ENCODE measurements around the gene TINAGL1. TPM values are rescaled to one million over a fixed set of nuclear protein-coding genes. Genes with fewer than 3 reads are reported as not detected.
"Not testable (repeated sequence)": the region's sequence is repeated elsewhere in the genome, so short reads cannot be mapped to it uniquely, and the experiment has no call there.

The TINAGL1 gene
- total RNA-seq, 2 experiments from 2014 or later: not detected

- H3K27ac Mint-ChIP-seq; H3K36me3 Mint-ChIP-seq (ENCODE audit: low read depth); H3K9me3 Mint-ChIP-seq (ENCODE audit: low read depth); H3K4me3 Mint-ChIP-seq; ATAC-seq; intact Hi-C loops (cut with DNase I, micrococcal nuclease); H3K4me1 Mint-ChIP-seq; DNase-seq; POLR2A ChIA-PET: not testable (repeated sequence)
- CTCF ChIA-PET: interaction anchor here (0.6 kb wide), 2 partner anchors 203 to 222 kb away, joined by 3 read pairs; no protein-coding TSS in a partner anchor
- H3K27me3 Mint-ChIP-seq: peaks cover 18% of the 10 kb centered on the region
Measured at GRCh38 chr1:31587328-31587699, 11.0 kb downstream of the TINAGL1 start.

DNA sequence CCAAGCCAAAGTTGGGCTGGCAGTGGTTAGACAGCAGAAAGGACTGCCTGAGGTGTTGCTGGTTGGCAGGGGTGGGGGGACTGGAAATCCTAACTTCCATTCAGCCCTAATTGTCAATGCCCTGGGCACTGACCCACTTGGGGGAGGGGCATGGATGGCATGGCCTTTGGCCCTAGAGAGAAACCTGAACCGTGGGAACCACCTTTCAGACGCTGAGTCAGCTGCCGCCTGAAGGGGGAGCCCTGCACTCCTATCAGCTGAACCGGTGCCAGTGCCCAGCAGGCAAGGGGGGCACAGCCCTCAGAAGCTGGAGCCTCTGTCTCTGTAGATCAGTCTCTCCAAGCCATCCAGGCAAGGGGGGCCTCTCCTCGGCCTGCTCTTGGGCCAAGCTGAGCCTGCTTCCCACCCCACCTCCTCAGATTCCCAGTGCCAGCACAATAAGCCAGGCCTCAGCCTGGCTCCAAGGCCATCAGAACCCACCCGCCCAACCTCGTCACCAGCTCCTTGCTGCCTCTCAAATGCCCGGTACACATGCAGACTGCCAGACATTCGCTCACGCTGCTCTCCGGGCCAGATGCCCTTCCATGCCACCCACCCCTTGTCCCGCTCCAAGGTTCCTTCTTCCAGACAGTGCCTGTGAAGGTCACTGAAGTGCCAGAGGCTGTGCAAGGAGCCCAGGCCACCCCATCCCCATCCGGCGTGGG is 11.6 kb downstream of the TINAGL1 start:
- ChIA-PET CTCF (interaction anchor here (0.6 kb wide), 3 partner anchors 20 to 222 kb away, joined by 3 read pairs; no protein-coding TSS in a partner anchor), POLR2A (no interaction called here)
- no peaks in the 10 kb centered on the region for H3K36me3 Mint-ChIP-seq (ENCODE audit: low read depth)
- H3K4me1 Mint-ChIP-seq: peaks cover 2% of the 10 kb centered on the region
- peaks cover 18% of the 10 kb centered on the region for H3K27me3 Mint-ChIP-seq
- DNase-seq (peak; percentile 79), ATAC-seq (peak; percentile 91)
- H3K27ac Mint-ChIP-seq: no peak overlapping the region
- H3K9me3 Mint-ChIP-seq (ENCODE audit: low read depth): no peaks in the 10 kb centered on the region
- no peak overlapping the region for H3K4me3 Mint-ChIP-seq
- intact Hi-C loops (cut with DNase I, micrococcal nuclease): no loop called here

- Mint-ChIP-seq H3K27ac (no peak overlapping the region), H3K27me3 (peaks cover 18% of the 10 kb centered on the region), H3K4me1 (peaks cover 2% of the 10 kb centered on the region), H3K4me3 (no peak overlapping the region), H3K36me3 (ENCODE audit: low read depth) (no peaks in the 10 kb centered on the region), H3K9me3 (ENCODE audit: low read depth) (no peaks in the 10 kb centered on the region)
- POLR2A ChIA-PET: no interaction called here
- ATAC-seq (no peak), DNase-seq (no peak)
- intact Hi-C loops (cut with DNase I, micrococcal nuclease): no loop called here
- CTCF ChIA-PET: interaction anchor here (0.9 kb wide), 1 partner anchor 25 kb away, joined by 6 read pairs; no protein-coding TSS in a partner anchor
Measured at GRCh38 chr1:31588751-31589515, 12.6 kb downstream of the TINAGL1 start.

GRCh38 chr1:31591425-31592093 is 15.2 kb downstream of the TINAGL1 start:
- H3K4me3 Mint-ChIP-seq: no peak overlapping the region
- ATAC-seq: no peak
- peaks cover 2% of the 10 kb centered on the region for H3K4me1 Mint-ChIP-seq
- intact Hi-C loops (cut with DNase I, micrococcal nuclease): loop anchor here in 1 of 2 experiments (2.0 kb wide), 1 partner anchor 27 kb away; no protein-coding TSS in a partner anchor
- H3K9me3 Mint-ChIP-seq (ENCODE audit: low read depth): no peaks in the 10 kb centered on the region
- DNase-seq: no peak
- no peak overlapping the region for H3K27ac Mint-ChIP-seq
- H3K36me3 Mint-ChIP-seq (ENCODE audit: low read depth): no peaks in the 10 kb centered on the region
- H3K27me3 Mint-ChIP-seq: peaks cover 22% of the 10 kb centered on the region
- POLR2A ChIA-PET: no interaction called here
- CTCF ChIA-PET: interaction anchor here (0.6 to 0.8 kb wide), 3 partner anchors 79 to 197 kb away, joined by 3 read pairs; no protein-coding TSS in a partner anchor

GRCh38 chr1:31592132-31592531 is 15.8 kb downstream of the TINAGL1 start:
- ATAC-seq: no peak
- H3K9me3 Mint-ChIP-seq (ENCODE audit: low read depth): no peaks in the 10 kb centered on the region
- POLR2A ChIA-PET: no interaction called here
- no peak overlapping the region for H3K4me3 Mint-ChIP-seq
- no peaks in the 10 kb centered on the region for H3K36me3 Mint-ChIP-seq (ENCODE audit: low read depth)
- peaks cover 22% of the 10 kb centered on the region for H3K27me3 Mint-ChIP-seq
- H3K27ac Mint-ChIP-seq: no peak overlapping the region
- CTCF ChIA-PET: no interaction called here
- intact Hi-C loops (cut with DNase I, micrococcal nuclease): loop anchor here in 1 of 2 experiments (2.0 kb wide), 1 partner anchor 27 kb away; no protein-coding TSS in a partner anchor
- peaks cover 2% of the 10 kb centered on the region for H3K4me1 Mint-ChIP-seq
- no peak for DNase-seq

DNA sequence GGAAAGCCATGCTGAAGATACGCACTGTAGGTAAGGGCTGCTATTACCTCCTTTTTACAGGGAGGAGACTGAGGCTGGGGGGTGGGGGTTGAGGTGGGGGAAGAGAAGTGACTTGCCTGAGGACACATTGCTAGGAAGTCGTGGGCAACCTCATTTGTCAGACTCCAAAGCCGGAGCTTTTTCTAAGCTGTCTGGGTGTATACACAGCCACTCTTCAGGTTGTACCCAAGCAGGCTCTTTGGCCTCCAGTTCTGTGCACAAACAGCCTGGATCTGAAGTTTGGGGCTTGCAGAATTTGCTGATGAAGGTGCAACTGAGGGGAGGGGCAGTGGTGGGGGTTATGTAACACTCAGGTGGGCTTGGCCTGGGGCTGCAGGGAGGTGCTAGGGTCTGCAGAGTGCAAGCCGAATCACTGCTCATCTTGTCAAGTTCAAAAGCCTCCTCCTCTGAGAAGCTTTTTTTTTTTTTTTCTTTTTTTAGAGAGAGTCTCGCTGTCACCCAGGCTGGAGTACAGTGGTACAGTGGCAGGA is 16.9 kb downstream of the TINAGL1 start:
- no peak overlapping the region for H3K27ac Mint-ChIP-seq
- DNase-seq: no peak
- no peaks in the 10 kb centered on the region for H3K36me3 Mint-ChIP-seq (ENCODE audit: low read depth)
- H3K4me1 Mint-ChIP-seq: no peaks in the 10 kb centered on the region
- peaks cover 18% of the 10 kb centered on the region for H3K27me3 Mint-ChIP-seq
- ChIA-PET POLR2A (no interaction called here), CTCF (no interaction called here)
- H3K9me3 Mint-ChIP-seq (ENCODE audit: low read depth): no peaks in the 10 kb centered on the region
- intact Hi-C loops (cut with DNase I, micrococcal nuclease): loop anchor here in 1 of 2 experiments (2.0 kb wide), 1 partner anchor 28 kb away; no protein-coding TSS in a partner anchor
- no peak for ATAC-seq
- no peak overlapping the region for H3K4me3 Mint-ChIP-seq

DNA sequence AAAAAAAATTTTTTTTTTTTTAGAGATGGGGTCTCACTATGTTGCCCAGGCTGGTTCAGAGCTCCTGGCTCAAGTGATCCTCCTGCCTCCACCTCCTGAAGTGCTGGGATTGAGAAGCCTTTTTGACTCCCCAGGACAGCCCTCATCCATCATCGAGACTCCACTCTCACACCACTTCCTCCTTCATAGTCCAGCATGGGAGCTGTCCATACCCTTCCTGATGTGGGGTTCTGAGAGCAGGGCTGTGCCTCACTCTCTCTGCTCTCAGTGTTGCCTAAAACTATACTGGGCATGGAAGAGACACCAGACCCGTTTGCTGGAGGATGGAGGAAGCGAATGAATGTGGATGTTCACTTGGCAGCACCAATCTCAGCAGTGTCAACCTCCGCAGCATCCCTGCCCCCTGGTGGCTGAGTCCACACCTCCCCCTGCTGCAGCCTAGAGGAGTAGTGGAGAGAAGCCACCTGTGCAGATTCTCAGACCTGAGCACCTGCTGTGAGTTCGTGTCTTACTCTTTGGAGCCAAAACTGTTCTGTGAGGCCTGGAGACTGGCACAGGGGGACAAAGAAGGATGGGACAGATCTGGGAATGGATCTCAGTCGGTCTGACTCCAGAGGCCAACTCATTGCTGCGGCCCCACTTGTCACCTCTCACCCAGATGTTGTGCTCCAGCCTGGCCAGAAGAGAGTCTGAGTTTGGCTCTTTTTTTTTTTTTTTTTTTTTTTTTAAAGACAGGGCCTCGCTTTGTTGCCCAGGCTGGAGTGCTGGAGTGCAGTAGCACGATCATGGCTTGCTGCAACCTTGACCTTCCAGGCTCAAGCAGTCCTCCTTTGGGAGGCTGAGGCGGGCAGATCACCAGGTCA is 17.7 kb downstream of the TINAGL1 start:
- DNase-seq (peak; percentile 85), ATAC-seq (peak; percentile 96)
- no peaks in the 10 kb centered on the region for H3K9me3 Mint-ChIP-seq (ENCODE audit: low read depth)
- H3K4me1 Mint-ChIP-seq: no peaks in the 10 kb centered on the region
- H3K27ac Mint-ChIP-seq: no peak overlapping the region
- POLR2A ChIA-PET: interaction anchor here (0.7 kb wide), 1 partner anchor 1163 kb away, joined by 3 read pairs; no protein-coding TSS in a partner anchor
- H3K36me3 Mint-ChIP-seq (ENCODE audit: low read depth): no peaks in the 10 kb centered on the region
- intact Hi-C loops (cut with DNase I, micrococcal nuclease): loop anchor here (1.0 to 2.0 kb wide), 2 partner anchors 29 to 30 kb away; no protein-coding TSS in a partner anchor
- H3K4me3 Mint-ChIP-seq: no peak overlapping the region
- CTCF ChIA-PET: interaction anchor here (1.2 kb wide), 1 partner anchor 13 kb away, joined by 3 read pairs; no protein-coding TSS in a partner anchor
- H3K27me3 Mint-ChIP-seq: peaks cover 17% of the 10 kb centered on the region

DNA sequence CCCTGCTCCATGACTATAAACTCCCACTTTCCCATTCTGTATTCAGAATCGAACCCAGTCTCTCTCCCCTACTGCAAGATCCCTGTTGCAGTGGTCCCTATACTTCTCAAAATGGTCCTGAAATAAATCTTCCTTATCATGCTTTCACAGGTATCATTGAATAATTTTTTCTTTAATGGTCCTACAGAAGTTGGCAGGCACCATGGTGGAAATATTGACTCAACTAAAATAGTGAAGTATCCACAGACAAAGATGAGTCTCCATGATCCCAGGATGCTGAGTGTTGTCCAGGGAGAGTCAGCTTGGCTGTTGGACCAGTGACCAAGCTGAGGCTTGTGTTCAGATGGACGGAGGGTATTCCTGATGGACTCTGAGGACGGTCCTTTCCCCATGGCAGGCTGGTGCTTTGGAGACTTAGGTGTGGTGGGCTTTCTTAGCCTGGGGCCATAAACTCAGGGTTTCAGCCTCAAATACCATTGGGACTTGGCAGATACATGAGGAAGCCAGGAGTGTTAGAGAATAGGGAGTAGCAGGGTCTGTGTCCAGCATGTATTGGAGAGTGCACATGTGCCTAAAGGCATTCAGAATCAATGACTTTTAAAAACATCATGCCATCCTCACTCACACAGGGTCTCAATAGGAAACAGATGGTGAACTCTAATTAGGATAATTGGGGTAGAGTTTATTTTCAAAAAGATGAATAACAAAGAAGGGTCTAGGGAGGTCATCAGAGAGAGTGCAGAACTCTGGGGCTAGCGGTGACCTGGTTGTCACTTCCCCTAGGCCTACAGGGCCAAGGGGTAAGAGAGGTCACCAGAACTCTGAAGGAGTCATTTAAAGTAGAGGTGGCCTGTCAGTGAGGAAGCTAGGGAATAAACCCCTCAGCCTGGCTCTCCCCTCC is 19.8 kb downstream of the TINAGL1 start:
- no peak for DNase-seq
- H3K27me3 Mint-ChIP-seq: peaks cover 11% of the 10 kb centered on the region
- CTCF ChIA-PET: interaction anchor here (0.6 to 1.4 kb wide), 4 partner anchors 22 to 47 kb away, joined by 3 to 6 read pairs (median 3); no protein-coding TSS in a partner anchor
- H3K4me3 Mint-ChIP-seq: no peak overlapping the region
- intact Hi-C loops (cut with DNase I, micrococcal nuclease): no loop called here
- no peaks in the 10 kb centered on the region for H3K9me3 Mint-ChIP-seq (ENCODE audit: low read depth)
- H3K36me3 Mint-ChIP-seq (ENCODE audit: low read depth): no peaks in the 10 kb centered on the region
- no peak overlapping the region for H3K27ac Mint-ChIP-seq
- no peak for ATAC-seq
- no peaks in the 10 kb centered on the region for H3K4me1 Mint-ChIP-seq
- POLR2A ChIA-PET: no interaction called here

GRCh38 chr1:31596737-31597097 is 20.4 kb downstream of the TINAGL1 start:
- Mint-ChIP-seq H3K27me3 (peaks cover 11% of the 10 kb centered on the region), H3K4me3 (no peak overlapping the region), H3K36me3 (ENCODE audit: low read depth) (no peaks in the 10 kb centered on the region), H3K27ac (no peak overlapping the region), H3K4me1 (no peaks in the 10 kb centered on the region), H3K9me3 (ENCODE audit: low read depth) (no peaks in the 10 kb centered on the region)
- ChIA-PET POLR2A (no interaction called here), CTCF (interaction anchor here (0.6 to 1.4 kb wide), 7 partner anchors 22 to 1925 kb away, joined by 3 to 6 read pairs (median 3); no protein-coding TSS in a partner anchor)
- no peak for ATAC-seq
- no peak for DNase-seq
- intact Hi-C loops (cut with DNase I, micrococcal nuclease): no loop called here

- no peaks in the 10 kb centered on the region for H3K9me3 Mint-ChIP-seq (ENCODE audit: low read depth)
- intact Hi-C loops (cut with DNase I, micrococcal nuclease): no loop called here
- no peaks in the 10 kb centered on the region for H3K4me1 Mint-ChIP-seq
- ChIA-PET CTCF (interaction anchor here (0.6 to 0.9 kb wide), 2 partner anchors 50 to 421 kb away, joined by 3 read pairs; no protein-coding TSS in a partner anchor), POLR2A (no interaction called here)
- no peak for DNase-seq
- no peaks in the 10 kb centered on the region for H3K36me3 Mint-ChIP-seq (ENCODE audit: low read depth)
- no peak overlapping the region for H3K27ac Mint-ChIP-seq
- ATAC-seq: no peak
- H3K27me3 Mint-ChIP-seq: peaks cover 6% of the 10 kb centered on the region
- H3K4me3 Mint-ChIP-seq: no peak overlapping the region
Measured at GRCh38 chr1:31598980-31599379, 22.7 kb downstream of the TINAGL1 start.
